Activated CD4-positive, alpha-beta T cell treated with anti-CD3 and anti-CD28 coated beads for 4 hours (primary cell): ENCODE measurements around the gene PROC.
A peak's percentile ranks its signal among the peaks of the same experiment; 100 is the strongest.

Source experiments
- DNase-seq, 2 donors: peaks; one replicate each; pipeline ENCODE4 v3.0.0-alpha.2; 2020

Gene PROC

DNA sequence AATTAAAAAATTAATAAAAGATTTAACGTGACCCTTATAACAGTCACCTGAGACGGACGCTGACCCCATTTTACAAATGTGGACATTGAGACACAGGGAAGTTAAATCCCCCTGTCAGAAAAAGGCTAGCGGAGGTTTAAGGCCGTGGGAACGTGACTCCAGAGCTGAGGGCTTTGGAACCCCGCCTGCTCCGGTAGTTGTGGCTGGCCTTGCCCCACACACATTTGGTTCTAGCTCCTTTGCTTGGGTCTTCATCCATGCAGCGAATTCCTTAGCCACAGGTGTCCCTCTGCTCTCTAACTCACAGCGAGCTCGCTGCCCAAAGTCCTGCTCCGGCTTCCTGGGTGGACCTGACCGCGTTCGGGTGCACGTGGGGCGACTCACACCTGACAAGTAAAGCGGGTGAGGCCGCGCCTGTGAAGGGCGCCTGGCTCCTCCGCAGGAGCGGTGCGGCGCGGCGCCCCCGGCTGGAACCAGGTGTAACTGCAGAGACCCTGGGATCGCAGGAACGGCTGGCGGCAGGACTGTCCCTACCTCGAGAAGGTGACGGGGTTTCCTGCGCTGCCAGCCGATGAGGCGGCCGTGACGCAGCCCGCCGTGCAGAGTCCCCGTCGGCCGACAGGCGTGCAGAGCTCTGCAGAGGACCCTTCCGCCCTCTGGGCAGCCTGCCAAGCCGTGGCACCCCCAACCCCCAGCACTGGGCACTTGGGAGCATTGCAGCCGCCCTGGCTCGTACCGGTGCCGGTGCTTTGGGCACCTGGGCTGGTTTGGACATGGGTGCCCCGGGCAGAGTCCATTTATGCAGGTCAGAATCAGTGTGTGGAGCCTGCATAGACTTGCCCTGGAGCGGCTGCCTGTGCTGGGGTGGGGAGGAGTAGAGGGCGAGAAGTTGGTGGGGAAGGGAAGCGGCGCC lies 2.4 kb upstream of the PROC start:
- peak; percentile 82 for DNase-seq

DNA sequence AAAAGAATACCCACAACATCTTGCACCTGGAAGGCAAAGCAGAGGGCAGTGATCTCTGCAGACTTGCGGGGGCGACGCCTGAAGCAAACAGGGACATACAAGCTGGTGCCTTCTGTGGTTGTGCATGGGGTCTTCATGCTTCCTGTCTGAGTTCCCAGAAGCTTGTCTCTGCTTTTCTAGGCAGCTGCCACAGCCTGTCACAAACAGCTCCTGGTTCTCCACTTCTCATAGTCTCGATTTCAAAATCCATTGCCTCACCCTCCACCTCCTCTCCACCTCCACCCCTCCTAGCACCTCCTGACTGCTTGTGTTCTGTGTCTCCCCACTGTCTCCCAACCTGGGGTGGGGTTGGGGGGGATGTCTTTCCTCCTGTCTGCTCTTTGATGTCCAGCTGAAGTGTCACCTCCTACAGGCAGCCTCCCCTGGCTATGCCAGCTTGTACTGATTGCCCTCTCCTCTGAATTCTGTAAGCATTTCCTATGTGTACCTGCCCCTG lies 1.7 kb upstream of the PROC start:
- DNase-seq = no peak

GRCh38 chr2:127417406-127417805 lies 821 bp upstream of the PROC start:
- no peak for DNase-seq

- no peak for DNase-seq
These were observed 844 bp downstream of the PROC start for GRCh38 chr2:127419112-127419430.

DNA sequence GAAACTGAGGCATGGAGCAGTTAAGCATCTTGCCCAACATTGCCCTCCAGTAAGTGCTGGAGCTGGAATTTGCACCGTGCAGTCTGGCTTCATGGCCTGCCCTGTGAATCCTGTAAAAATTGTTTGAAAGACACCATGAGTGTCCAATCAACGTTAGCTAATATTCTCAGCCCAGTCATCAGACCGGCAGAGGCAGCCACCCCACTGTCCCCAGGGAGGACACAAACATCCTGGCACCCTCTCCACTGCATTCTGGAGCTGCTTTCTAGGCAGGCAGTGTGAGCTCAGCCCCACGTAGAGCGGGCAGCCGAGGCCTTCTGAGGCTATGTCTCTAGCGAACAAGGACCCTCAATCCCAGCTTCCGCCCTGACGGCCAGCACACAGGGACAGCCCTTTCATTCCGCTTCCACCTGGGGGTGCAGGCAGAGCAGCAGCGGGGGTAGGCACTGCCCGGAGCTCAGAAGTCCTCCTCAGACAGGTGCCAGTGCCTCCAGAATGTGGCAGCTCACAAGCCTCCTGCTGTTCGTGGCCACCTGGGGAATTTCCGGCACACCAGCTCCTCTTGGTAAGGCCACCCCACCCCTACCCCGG lies 1.3 kb downstream of the PROC start:
- no peak for DNase-seq

DNA sequence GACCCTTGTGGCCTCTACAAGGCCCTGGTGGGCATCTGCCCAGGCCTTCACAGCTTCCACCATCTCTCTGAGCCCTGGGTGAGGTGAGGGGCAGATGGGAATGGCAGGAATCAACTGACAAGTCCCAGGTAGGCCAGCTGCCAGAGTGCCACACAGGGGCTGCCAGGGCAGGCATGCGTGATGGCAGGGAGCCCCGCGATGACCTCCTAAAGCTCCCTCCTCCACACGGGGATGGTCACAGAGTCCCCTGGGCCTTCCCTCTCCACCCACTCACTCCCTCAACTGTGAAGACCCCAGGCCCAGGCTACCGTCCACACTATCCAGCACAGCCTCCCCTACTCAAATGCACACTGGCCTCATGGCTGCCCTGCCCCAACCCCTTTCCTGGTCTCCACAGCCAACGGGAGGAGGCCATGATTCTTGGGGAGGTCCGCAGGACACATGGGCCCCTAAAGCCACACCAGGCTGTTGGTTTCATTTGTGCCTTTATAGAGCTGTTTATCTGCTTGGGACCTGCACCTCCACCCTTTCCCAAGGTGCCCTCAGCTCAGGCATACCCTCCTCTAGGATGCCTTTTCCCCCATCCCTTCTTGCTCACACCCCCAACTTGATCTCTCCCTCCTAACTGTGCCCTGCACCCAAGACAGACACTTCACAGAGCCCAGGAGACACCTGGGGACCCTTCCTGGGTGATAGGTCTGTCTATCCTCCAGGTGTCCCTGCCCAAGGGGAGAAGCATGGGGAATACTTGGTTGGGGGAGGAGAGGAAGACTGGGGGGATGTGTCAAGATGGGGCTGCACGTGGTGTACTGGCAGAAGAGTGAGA lies 2.0 kb downstream of the PROC start:
- DNase-seq = no peak

DNA sequence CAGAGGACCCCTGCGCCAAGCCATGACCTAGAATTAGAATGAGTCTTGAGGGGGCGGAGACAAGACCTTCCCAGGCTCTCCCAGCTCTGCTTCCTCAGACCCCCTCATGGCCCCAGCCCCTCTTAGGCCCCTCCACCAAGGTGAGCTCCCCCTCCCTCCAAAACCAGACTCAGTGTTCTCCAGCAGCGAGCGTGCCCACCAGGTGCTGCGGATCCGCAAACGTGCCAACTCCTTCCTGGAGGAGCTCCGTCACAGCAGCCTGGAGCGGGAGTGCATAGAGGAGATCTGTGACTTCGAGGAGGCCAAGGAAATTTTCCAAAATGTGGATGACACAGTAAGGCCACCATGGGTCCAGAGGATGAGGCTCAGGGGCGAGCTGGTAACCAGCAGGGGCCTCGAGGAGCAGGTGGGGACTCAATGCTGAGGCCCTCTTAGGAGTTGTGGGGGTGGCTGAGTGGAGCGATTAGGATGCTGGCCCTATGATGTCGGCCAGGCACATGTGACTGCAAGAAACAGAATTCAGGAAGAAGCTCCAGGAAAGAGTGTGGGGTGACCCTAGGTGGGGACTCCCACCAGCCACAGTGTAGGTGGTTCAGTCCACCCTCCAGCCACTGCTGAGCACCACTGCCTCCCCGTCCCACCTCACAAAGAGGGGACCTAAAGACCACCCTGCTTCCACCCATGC lies 3.0 kb downstream of the PROC start:
- no peak for DNase-seq

GRCh38 chr2:127421871-127422558 lies 3.8 kb downstream of the PROC start:
- no peak for DNase-seq

DNA sequence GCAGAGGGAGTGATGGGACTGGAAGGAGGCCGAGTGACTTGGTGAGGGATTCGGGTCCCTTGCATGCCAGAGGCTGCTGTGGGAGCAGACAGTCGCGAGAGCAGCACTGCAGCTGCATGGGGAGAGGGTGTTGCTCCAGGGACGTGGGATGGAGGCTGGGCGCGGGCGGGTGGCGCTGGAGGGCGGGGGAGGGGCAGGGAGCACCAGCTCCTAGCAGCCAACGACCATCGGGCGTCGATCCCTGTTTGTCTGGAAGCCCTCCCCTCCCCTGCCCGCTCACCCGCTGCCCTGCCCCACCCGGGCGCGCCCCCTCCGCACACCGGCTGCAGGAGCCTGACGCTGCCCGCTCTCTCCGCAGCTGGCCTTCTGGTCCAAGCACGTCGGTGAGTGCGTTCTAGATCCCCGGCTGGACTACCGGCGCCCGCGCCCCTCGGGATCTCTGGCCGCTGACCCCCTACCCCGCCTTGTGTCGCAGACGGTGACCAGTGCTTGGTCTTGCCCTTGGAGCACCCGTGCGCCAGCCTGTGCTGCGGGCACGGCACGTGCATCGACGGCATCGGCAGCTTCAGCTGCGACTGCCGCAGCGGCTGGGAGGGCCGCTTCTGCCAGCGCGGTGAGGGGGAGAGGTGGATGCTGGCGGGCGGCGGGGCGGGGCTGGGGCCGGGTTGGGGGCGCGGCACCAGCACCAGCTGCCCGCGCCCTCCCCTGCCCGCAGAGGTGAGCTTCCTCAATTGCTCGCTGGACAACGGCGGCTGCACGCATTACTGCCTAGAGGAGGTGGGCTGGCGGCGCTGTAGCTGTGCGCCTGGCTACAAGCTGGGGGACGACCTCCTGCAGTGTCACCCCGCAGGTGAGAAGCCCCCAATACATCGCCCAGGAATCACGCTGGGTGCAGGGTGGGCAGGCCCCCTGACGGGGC lies 4.6 kb downstream of the PROC start:
- no peak for DNase-seq

DNA sequence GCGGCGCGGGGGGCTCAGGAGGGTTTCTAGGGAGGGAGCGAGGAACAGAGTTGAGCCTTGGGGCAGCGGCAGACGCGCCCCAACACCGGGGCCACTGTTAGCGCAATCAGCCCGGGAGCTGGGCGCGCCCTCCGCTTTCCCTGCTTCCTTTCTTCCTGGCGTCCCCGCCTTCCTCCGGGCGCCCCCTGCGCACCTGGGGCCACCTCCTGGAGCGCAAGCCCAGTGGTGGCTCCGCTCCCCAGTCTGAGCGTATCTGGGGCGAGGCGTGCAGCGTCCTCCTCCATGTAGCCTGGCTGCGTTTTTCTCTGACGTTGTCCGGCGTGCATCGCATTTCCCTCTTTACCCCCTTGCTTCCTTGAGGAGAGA lies 5.2 kb downstream of the PROC start:
- DNase-seq = no peak

DNA sequence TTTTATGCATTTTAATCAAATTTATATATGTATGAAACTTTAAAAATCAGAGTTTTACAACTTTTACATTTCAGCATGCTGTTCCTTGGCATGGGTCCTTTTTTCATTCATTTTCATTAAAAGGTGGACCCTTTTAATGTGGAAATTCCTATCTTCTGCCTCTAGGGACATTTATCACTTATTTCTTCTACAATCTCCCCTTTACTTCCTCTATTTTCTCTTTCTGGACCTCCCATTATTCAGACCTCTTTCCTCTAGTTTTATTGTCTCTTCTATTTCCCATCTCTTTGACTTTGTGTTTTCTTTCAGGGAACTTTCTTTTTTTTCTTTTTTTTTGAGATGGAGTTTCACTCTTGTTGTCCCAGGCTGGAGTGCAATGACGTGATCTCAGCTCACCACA lies 5.7 kb downstream of the PROC start:
- no peak for DNase-seq

GRCh38 chr2:127424598-127425520 lies 6.6 kb downstream of the PROC start:
- no peak for DNase-seq

DNA sequence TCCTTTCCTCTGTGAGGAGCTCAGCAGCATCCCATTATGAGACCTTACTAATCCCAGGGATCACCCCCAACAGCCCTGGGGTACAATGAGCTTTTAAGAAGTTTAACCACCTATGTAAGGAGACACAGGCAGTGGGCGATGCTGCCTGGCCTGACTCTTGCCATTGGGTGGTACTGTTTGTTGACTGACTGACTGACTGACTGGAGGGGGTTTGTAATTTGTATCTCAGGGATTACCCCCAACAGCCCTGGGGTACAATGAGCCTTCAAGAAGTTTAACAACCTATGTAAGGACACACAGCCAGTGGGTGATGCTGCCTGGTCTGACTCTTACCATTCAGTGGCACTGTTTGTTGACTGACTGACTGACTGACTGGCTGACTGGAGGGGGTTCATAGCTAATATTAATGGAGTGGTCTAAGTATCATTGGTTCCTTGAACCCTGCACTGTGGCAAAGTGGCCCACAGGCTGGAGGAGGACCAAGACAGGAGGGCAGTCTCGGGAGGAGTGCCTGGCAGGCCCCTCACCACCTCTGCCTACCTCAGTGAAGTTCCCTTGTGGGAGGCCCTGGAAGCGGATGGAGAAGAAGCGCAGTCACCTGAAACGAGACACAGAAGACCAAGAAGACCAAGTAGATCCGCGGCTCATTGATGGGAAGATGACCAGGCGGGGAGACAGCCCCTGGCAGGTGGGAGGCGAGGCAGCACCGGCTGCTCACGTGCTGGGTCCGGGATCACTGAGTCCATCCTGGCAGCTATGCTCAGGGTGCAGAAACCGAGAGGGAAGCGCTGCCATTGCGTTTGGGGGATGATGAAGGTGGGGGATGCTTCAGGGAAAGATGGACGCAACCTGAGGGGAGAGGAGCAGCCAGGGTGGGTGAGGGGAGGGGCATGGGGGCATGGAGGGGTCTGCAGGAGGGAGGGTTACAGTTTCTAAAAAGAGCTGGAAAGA lies 7.6 kb downstream of the PROC start:
- no peak for DNase-seq

GRCh38 chr2:127426501-127427354 lies 8.5 kb downstream of the PROC start:
- DNase-seq = no peak

GRCh38 chr2:127427376-127428056 lies 9.3 kb downstream of the PROC start:
- DNase-seq = no peak

GRCh38 chr2:127428057-127428814 lies 10.0 kb downstream of the PROC start:
- no peak for DNase-seq

- no peak for DNase-seq
These were observed 10.5 kb downstream of the PROC start for GRCh38 chr2:127428815-127429109.
